Measurements from ENCODE around the gene MMP11. TPM values are rescaled to one million over a fixed set of nuclear protein-coding genes. Genes with fewer than 3 reads are reported as not detected.

Gene MMP11
- polyA plus RNA-seq, 1 experiment, result 38.1 TPM

DNA sequence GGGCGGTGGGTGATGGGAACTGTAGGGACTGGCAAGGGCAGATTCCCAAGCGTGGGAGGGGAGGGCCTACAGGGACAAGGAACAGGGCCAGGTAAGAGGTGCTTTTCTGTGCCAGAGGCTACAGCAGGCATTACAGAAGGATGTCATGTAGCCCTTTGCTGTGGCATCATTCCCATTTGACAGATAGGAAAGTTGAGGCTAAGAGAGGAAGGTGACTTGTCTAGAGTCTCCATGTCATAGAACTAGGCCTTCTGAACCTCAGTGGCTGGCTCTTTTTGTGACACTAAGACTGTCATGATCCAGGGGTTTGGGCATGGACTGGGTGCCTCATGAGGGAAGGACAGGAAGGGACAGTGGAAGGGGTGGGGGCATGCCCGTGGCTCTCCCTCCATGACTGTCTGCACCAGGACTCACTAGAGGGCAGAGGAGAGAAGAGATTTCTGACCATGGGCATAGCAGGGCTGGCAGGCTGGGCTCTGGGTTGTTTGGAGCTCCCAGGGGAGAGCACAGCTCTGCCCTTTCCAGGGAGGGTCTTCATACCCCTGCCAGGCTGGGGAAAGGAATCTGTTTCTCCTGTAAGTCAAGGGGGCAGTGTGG, 3.2 kb downstream of the MMP11 start:
- TF ChIP-seq, protein P1, sequence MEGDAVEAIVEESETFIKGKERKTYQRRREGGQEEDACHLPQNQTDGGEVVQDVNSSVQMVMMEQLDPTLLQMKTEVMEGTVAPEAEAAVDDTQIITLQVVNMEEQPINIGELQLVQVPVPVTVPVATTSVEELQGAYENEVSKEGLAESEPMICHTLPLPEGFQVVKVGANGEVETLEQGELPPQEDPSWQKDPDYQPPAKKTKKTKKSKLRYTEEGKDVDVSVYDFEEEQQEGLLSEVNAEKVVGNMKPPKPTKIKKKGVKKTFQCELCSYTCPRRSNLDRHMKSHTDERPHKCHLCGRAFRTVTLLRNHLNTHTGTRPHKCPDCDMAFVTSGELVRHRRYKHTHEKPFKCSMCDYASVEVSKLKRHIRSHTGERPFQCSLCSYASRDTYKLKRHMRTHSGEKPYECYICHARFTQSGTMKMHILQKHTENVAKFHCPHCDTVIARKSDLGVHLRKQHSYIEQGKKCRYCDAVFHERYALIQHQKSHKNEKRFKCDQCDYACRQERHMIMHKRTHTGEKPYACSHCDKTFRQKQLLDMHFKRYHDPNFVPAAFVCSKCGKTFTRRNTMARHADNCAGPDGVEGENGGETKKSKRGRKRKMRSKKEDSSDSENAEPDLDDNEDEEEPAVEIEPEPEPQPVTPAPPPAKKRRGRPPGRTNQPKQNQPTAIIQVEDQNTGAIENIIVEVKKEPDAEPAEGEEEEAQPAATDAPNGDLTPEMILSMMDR (IDR thresholded peaks at IDR 0.05; ENCODE audit: insufficient read depth, low read depth, low read length), result no peak
- no peak for DNase-seq (ENCODE audit: low read depth)
- H3K36me3 ChIP-seq (ENCODE audit: control insufficient read depth, insufficient read depth, low read length), result no peaks in the 10 kb centered on the region
- CTCF ChIA-PET, result interaction anchor here (1.1 to 14.8 kb wide), 3 partner anchors 11 to 118 kb away, joined by 4 to 272 read pairs (median 6); no protein-coding TSS in a partner anchor
- no peak overlapping the region for H3K4me3 ChIP-seq (ENCODE audit: low read depth, low read length)
- POLR2A ChIA-PET, result interaction anchor here (0.7 kb wide), 1 partner anchor 59 kb away, joined by 5 read pairs; no protein-coding TSS in a partner anchor
- no peaks in the 10 kb centered on the region for H3K27me3 ChIP-seq (ENCODE audit: control insufficient read depth, insufficient read depth, low read length)

DNA sequence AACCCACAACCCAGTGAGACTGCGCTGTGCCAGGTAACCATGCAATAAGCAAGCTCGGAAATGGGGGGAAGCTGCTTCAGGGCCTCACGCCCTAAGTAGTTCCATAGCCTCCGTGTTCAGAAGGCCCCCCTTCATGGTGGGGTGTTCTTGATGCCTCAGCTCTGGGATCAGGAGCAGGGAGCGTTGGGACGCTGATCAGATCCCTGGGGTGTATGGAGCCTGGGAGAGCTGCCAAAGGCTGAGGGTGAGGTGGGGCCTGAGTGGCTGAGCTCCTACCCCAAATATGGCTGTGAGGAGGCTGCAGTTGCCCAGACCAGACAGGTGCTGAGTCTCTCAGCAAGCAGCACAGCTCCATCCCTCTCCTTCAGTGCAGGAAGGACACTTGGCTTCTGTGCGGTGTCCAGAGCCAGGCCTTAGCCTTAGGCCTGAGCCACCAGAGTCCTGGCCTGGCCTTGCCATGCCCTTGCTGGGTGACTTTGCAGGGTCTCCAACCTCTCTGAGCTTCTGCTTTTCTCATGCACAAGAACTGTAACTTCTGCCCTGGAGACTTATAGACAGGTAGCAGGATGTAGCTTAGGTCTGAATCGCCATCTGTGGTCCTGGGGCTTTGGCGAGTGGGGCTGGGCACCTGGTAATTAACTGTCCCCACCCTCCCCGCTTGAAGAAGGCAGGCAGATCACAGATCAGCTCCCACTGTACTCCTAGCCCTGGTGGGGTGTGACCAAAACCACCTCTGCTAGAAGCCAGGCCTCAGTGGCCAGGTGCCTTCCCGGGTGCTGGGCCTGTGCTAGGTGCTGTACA, 5.3 kb downstream of the MMP11 start:
- no peak for DNase-seq (ENCODE audit: low read depth)
- Histone ChIP-seq H3K36me3 (ENCODE audit: control insufficient read depth, insufficient read depth, low read length) (peaks cover 1% of the 10 kb centered on the region; the same call in 1 of the 2 replicates), H3K4me3 (ENCODE audit: low read depth, low read length) (no peak overlapping the region), H3K27me3 (ENCODE audit: control insufficient read depth, insufficient read depth, low read length) (no peaks in the 10 kb centered on the region)
- ChIA-PET POLR2A (interaction anchor here (0.6 kb wide), 1 partner anchor 52 kb away, joined by 3 read pairs; no protein-coding TSS in a partner anchor), CTCF (interaction anchor here (0.6 to 1.4 kb wide), 6 partner anchors 8 to 73 kb away, joined by 3 to 11 read pairs (median 4); partner anchors contain the start of gene SMARCB1)
- TF ChIP-seq, protein P1 (IDR thresholded peaks at IDR 0.05; ENCODE audit: insufficient read depth, low read depth, low read length), result no peak

DNA sequence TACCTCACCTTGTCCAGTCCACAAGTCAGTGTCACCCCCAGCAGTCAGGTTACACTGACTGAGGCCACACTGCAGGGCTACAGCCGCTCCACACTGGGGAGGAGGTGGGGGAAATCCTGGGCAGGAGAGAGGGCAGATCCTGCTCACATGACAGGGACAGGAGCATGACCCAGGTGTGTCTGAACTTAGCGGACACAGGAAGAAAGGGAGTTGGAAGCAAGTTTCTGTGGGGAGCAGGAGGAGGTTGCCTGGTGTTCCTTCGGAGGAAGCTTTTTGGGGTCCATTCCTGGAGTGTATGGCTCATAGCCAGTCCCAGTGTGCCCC, 5.9 kb downstream of the MMP11 start:
- H3K36me3 ChIP-seq (ENCODE audit: control insufficient read depth, insufficient read depth, low read length), result peaks cover 1% of the 10 kb centered on the region; the same call in 1 of the 2 replicates
- TF ChIP-seq, protein P1 (IDR thresholded peaks at IDR 0.05; ENCODE audit: insufficient read depth, low read depth, low read length), result no peak
- no peak overlapping the region for H3K4me3 ChIP-seq (ENCODE audit: low read depth, low read length)
- ChIA-PET POLR2A (no interaction called here), CTCF (interaction anchor here (0.6 to 1.4 kb wide), 3 partner anchors 58 to 73 kb away, joined by 3 to 11 read pairs (median 3); no protein-coding TSS in a partner anchor)
- no peak for DNase-seq (ENCODE audit: low read depth)
- H3K27me3 ChIP-seq (ENCODE audit: control insufficient read depth, insufficient read depth, low read length), result no peaks in the 10 kb centered on the region

DNA sequence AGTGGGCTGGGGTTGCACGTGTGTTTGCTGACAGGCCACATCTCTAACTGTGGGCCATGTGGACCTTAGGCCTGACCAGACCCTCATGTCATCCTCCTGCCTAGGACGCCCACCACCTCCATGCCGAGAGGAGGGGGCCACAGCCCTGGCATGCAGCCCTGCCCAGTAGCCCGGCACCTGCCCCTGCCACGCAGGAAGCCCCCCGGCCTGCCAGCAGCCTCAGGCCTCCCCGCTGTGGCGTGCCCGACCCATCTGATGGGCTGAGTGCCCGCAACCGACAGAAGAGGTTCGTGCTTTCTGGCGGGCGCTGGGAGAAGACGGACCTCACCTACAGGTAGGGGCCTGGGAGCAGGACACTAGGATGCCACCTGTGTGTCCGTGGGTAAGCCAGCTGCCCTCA, 6.4 kb downstream of the MMP11 start:
- DNase-seq (ENCODE audit: low read depth), result no peak
- POLR2A ChIA-PET, result no interaction called here
- TF ChIP-seq, protein P1 (IDR thresholded peaks at IDR 0.05; ENCODE audit: insufficient read depth, low read depth, low read length), result no peak
- H3K4me3 ChIP-seq (ENCODE audit: low read depth, low read length), result no peak overlapping the region
- CTCF ChIA-PET, result no interaction called here
- H3K36me3 ChIP-seq (ENCODE audit: control insufficient read depth, insufficient read depth, low read length), result peaks cover 1% of the 10 kb centered on the region; the same call in 1 of the 2 replicates
- H3K27me3 ChIP-seq (ENCODE audit: control insufficient read depth, insufficient read depth, low read length), result no peaks in the 10 kb centered on the region

- Histone ChIP-seq H3K4me3 (ENCODE audit: low read depth, low read length) (no peak overlapping the region), H3K36me3 (ENCODE audit: control insufficient read depth, insufficient read depth, low read length) (peaks cover 3% of the 10 kb centered on the region; the same call in 1 of the 2 replicates), H3K27me3 (ENCODE audit: control insufficient read depth, insufficient read depth, low read length) (no peaks in the 10 kb centered on the region)
- ChIA-PET POLR2A (no interaction called here), CTCF (no interaction called here)
- TF ChIP-seq, protein P1 (IDR thresholded peaks at IDR 0.05; ENCODE audit: insufficient read depth, low read depth, low read length), result no peak
- no peak for DNase-seq (ENCODE audit: low read depth)
Measured at GRCh38 chr22:23779731-23780130, 7.1 kb downstream of the MMP11 start.

Measured in BJ (cell line).